HepG2 (cell line): ENCODE measurements around the gene AKAP3. TPM values are rescaled to one million over a fixed set of nuclear protein-coding genes. Genes with fewer than 3 reads are reported as not detected.

ENCODE experiments used
- ATAC-seq: fragments of 200-7000 bp; cut with Tn5 transposase; 3 replicates; pipeline ENCODE4 v1.9.1; 2020; ENCODE audit warnings: mild to moderate bottlenecking, moderate library complexity
- BruUV-seq: library from RNA; stranded (reverse); fragments of 400-500 nt; replicated peaks from 2 replicates; lab custom pipeline; 2021; lab: Mats Ljungman, UMichigan
- CTCF ChIA-PET: fragments of 300-600 bp; formaldehyde crosslinking; extraction: SDS; loops from one replicate; lab custom pipeline; 2021; ENCODE audit warnings: low total read pairs, inconsistent platforms, low intra/inter-chr PET ratio; lab: Yijun Ruan, JAX
- POLR2A ChIA-PET: fragments of 350-600 bp; sonication (Branson Sonifier 250); formaldehyde crosslinking; loops from one replicate; lab custom pipeline; 2020; ENCODE audit warnings: antibody characterized with exemption, inconsistent platforms; lab: Yijun Ruan, JAX
- DNase-seq: peaks from one replicate; pipeline ENCODE4 v3.0.0-alpha.2; 2015; ENCODE audit warnings: low spot score
- FAIRE-seq: peaks from 3 replicates; lab custom pipeline; 2011; peaks lifted over from hg19 to GRCh38; lab: Jason Lieb, UNC
- H2AFZ ChIP-seq: one replicate; pipeline ENCODE4 v1.6.1; 2011; ENCODE audit warnings: low read length, inconsistent platforms
- H3K27ac ChIP-seq: fragments of 300-600 bp; 3 replicates; pipeline ENCODE4 v1.8.0; 2011; ENCODE audit warnings: mixed run types, mild to moderate bottlenecking, mixed read lengths, low read length, inconsistent platforms; ENCODE audit not compliant: insufficient read depth; ENCODE audit errors: extremely low read length
- H3K27me3 ChIP-seq, 2 experiments: fragments of 200-600 bp in 1 of 2; 2 replicates in 1 of 2; 3 replicates in 1 of 2; pipeline versions ENCODE4 v1.6.0 to v1.8.0; 2011; ENCODE audit warnings: low read length in 2 of 2, mild to moderate bottlenecking in 2 of 2, moderate library complexity in 2 of 2, inconsistent platforms in 1 of 2; ENCODE audit not compliant: insufficient read depth in 2 of 2, control insufficient read depth in 1 of 2
- H3K36me3 ChIP-seq, 2 experiments: fragments of 200-600 bp in 1 of 2; replicated peaks in 1 of 2; 2 replicates in 1 of 2; 3 replicates in 1 of 2; pipeline versions ENCODE4 v1.5.1 to v1.8.0; 2011; ENCODE audit warnings: low read length in 2 of 2, inconsistent platforms in 1 of 2; ENCODE audit not compliant: insufficient read depth in 2 of 2, control insufficient read depth in 1 of 2
- H3K4me1 ChIP-seq: 2 replicates; pipeline ENCODE4 v1.5.1; 2012; ENCODE audit warnings: low read length, inconsistent platforms; ENCODE audit not compliant: insufficient read depth
- H3K4me2 ChIP-seq: 2 replicates; pipeline ENCODE4 v1.6.0; 2011; ENCODE audit warnings: low read depth, low read length, inconsistent platforms
- H3K4me3 ChIP-seq, 3 experiments: fragments of 200-600 bp in 1 of 3; sonication (generic), shearing (Covaris generic) in 1 of 3; replicated peaks in 1 of 3; 2 replicates each; pipeline ENCODE4 v1.5.1; 2011 to 2016; ENCODE audit warnings: low read length in 3 of 3, inconsistent platforms in 2 of 3, low read depth in 2 of 3, mild to moderate bottlenecking in 2 of 3, control low read depth in 1 of 3, mixed read lengths in 1 of 3; ENCODE audit not compliant: insufficient read depth in 1 of 3
- H3K79me2 ChIP-seq: one replicate; pipeline ENCODE4 v1.6.1; 2011; ENCODE audit warnings: low read length, inconsistent platforms; ENCODE audit not compliant: insufficient read depth
- H3K9ac ChIP-seq: 2 replicates; pipeline ENCODE4 v1.6.0; 2011; ENCODE audit warnings: mild to moderate bottlenecking, low read depth, low read length, inconsistent platforms; ENCODE audit not compliant: insufficient read depth
- H3K9me3 ChIP-seq: 2 replicates; pipeline ENCODE4 v1.5.1; 2012; ENCODE audit warnings: mild to moderate bottlenecking, low read length
- H4K20me1 ChIP-seq: 2 replicates; pipeline ENCODE4 v1.6.0; 2011; ENCODE audit warnings: inconsistent platforms, mild to moderate bottlenecking, low read length, moderate library complexity; ENCODE audit not compliant: insufficient read depth
- SIX1 ChIP-seq: sonication (generic); formaldehyde crosslinking; IDR thresholded peaks from 2 replicates; pipeline ENCODE4 v1.4.0; 2020; ENCODE audit warnings: missing genetic modification reagents, borderline replicate concordance
- SMAD3 ChIP-seq: sonication (generic); formaldehyde crosslinking; IDR thresholded peaks from 2 replicates; pipeline ENCODE4 v1.4.0; 2020; ENCODE audit warnings: missing genetic modification reagents
- TARDBP ChIP-seq: sonication (generic); formaldehyde crosslinking; IDR thresholded peaks from 2 replicates; pipeline ENCODE4 v1.8.0; 2022; ENCODE audit warnings: mild to moderate bottlenecking, missing genetic modification reagents
- ZNF558 ChIP-seq: sonication (generic); formaldehyde crosslinking; IDR thresholded peaks from 2 replicates; pipeline ENCODE4 v1.9.0; 2022; ENCODE audit warnings: mild to moderate bottlenecking, missing genetic modification reagents, borderline replicate concordance
- WGBS: methylation state at CpG from one replicate; pipeline ENCODE4 v1.1.6; 2017; ENCODE audit warnings: low lambda C conversion rate; 5-methylcytosine and 5-hydroxymethylcytosine counted together
- in situ Hi-C: cut with HindIII; loops from 2 replicates; pipeline ENCODE4 v1.10.0; 2017; ENCODE audit warnings: low pct_unique_long_range_greater_than_20kb; ENCODE audit not compliant: extremely low pct_ligation_motif_present
- intact Hi-C: fragments of 100-400 bp; cut with micrococcal nuclease; formaldehyde crosslinking; loops from one replicate; pipeline ENCODE4 v1.10.0; 2022; ENCODE audit not compliant: unreplicated experiment
- polyA plus RNA-seq, 8 experiments: library from polyadenylated mRNA; depleted of rRNA in 3 of 8; stranded (reverse) in 7 of 8; unstranded in 1 of 8; fragments of >200 nt; fragmentation: Illumina TruSeq in 4 of 8; extraction: Trizol in 4 of 8; gene quantifications; 2 replicates each; pipeline versions ENCODE4 v1.2.1 to v1.2.3, GENCODE V29; 2011 to 2016; ENCODE audit warnings: low read depth in 4 of 8, missing spikeins in 1 of 8, mixed read lengths in 1 of 8; ENCODE audit not compliant: insufficient read depth in 1 of 8
- total RNA-seq, 5 experiments: library from RNA; depleted of rRNA; stranded (reverse); fragments of >200 nt; fragmentation: Illumina TruSeq; extraction: Trizol; gene quantifications; 2 replicates each; pipeline ENCODE4 v1.2.3, GENCODE V29; 2016; ENCODE audit warnings: low read depth in 1 of 5
- TF ChIP-seq, protein P1 (sequence below): sonication (generic); formaldehyde crosslinking; IDR thresholded peaks from 2 replicates; pipeline ENCODE4 v1.5.0; 2020; ENCODE audit warnings: mild to moderate bottlenecking, missing genetic modification reagents
- TF ChIP-seq, protein P2 (sequence below): sonication (generic); formaldehyde crosslinking; IDR thresholded peaks from 2 replicates; pipeline ENCODE4 v1.5.0; 2020; ENCODE audit warnings: mild to moderate bottlenecking, missing genetic modification reagents
- TF ChIP-seq, protein P3 (sequence below), 2 experiments: fragments of 450-650 bp in 1 of 2; sonication (generic) in 1 of 2; formaldehyde crosslinking; IDR thresholded peaks; 2 replicates each; pipeline versions ENCODE4 v1.5.0 to v1.8.0; 2020 to 2022; ENCODE audit warnings: mild to moderate bottlenecking in 1 of 2, missing genetic modification reagents in 1 of 2
- TF ChIP-seq, protein P4 (sequence below): sonication (generic); formaldehyde crosslinking; IDR thresholded peaks from 2 replicates; pipeline ENCODE4 v1.5.0; 2020; ENCODE audit warnings: mild to moderate bottlenecking, missing genetic modification reagents, moderate library complexity

Gene AKAP3
- total and polyA plus RNA-seq, 2 of the 13 experiments (the other 11 are each of a cell fraction or from before 2014, with no cell fraction given): 0.22 to 0.49 TPM

DNA sequence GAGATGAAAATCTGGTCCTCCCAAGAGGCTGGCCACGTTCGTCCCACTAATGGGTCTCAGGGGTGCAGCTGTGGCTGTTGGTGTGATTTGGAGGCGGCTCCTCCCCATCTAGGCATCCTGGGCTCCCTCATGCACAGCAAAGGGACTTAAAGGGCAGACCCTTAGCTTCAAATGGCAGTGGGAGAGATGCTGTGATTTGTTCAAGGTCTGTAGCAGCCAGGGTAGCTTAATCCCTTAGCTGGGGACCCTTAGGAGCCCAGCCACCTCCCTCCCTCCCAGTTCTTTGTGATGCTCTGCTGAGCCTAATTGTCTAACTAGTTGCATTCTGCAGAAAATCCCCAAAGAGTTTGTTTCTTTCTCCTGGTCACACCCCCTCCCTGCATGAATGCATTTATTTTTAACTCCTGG lies 68.6 kb downstream of the AKAP3 start:
- no peaks in the 10 kb centered on the region for H3K9me3 ChIP-seq
- no peaks in the 10 kb centered on the region for H3K36me3 ChIP-seq
- H2AFZ ChIP-seq: no peak overlapping the region
- ChIA-PET POLR2A (no interaction called here), CTCF (interaction anchor here (1.4 kb wide), 1 partner anchor 178 kb away, joined by 14 read pairs; no protein-coding TSS in a partner anchor)
- H3K27me3 ChIP-seq: peaks cover 3 to 27% of the 10 kb centered on the region in 2 experiments; a peak in 4 of 5 replicates
- H4K20me1 ChIP-seq: no peaks in the 10 kb centered on the region
- H3K79me2 ChIP-seq: no peaks in the 10 kb centered on the region
- TF ChIP-seq, protein P1, sequence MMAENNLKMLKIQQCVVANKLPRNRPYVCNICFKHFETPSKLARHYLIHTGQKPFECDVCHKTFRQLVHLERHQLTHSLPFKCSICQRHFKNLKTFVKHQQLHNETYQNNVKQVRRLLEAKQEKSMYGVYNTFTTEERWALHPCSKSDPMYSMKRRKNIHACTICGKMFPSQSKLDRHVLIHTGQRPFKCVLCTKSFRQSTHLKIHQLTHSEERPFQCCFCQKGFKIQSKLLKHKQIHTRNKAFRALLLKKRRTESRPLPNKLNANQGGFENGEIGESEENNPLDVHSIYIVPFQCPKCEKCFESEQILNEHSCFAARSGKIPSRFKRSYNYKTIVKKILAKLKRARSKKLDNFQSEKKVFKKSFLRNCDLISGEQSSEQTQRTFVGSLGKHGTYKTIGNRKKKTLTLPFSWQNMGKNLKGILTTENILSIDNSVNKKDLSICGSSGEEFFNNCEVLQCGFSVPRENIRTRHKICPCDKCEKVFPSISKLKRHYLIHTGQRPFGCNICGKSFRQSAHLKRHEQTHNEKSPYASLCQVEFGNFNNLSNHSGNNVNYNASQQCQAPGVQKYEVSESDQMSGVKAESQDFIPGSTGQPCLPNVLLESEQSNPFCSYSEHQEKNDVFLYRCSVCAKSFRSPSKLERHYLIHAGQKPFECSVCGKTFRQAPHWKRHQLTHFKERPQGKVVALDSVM: no peak
- no peak for TF ChIP-seq ZNF558
- TF ChIP-seq SMAD3 (CRISPR knock-in tag): no peak
- TF ChIP-seq, all 625 proteins: peak for 0
- Histone ChIP-seq H3K27ac (no peak overlapping the region), H3K4me3 (no peak overlapping the region), H3K4me1 (no peaks in the 10 kb centered on the region), H3K9ac (no peak overlapping the region), H3K4me2 (no peak overlapping the region)
- in situ Hi-C loops: no loop called here
- intact Hi-C loops: no loop called here
- FAIRE-seq (no peak), DNase-seq (no peak), ATAC-seq (no peak)
- 0% methylated on average over 3 of the region's 3 CpGs for WGBS
- BruUV-seq: no TSS peak

DNA sequence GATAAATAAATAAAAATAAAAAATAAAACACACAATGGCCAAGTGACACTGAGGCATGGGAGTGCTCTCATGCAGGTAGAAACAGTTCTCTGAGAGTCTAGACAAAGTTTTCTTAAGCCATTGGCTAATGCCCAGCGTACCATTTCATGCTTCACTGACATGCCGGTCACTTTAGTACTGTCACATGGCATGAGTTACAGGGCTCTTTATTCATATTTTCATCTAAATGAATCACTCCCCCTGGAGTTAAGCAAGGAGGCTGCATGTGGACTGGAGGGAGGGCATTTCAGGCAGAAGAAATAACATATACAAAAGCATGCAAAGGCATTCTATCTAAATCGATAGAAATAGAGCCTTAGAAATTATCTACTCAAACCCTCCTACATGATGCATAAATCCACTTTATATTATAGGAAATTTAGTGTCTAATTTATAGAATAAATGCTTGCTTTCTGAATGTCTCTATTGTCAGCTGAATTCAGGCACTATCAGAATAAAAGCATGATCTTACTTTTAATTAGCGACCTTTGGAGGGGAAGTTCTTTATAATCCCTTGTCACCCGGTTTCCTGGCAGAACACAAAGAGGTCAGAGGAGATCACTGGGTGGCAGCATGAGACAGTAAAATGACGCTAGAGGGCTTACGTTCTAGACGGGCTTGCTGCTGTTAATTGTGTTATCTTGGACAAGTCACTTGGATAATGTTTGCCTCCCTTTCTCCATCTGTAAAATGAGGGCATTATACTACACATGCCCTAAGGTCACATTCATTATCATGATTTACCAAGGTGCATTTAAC lies 69.3 kb downstream of the AKAP3 start:
- POLR2A ChIA-PET: no interaction called here
- TF ChIP-seq TARDBP (no peak), SIX1 (CRISPR knock-in tag) (no peak)
- TF ChIP-seq, protein P2, sequence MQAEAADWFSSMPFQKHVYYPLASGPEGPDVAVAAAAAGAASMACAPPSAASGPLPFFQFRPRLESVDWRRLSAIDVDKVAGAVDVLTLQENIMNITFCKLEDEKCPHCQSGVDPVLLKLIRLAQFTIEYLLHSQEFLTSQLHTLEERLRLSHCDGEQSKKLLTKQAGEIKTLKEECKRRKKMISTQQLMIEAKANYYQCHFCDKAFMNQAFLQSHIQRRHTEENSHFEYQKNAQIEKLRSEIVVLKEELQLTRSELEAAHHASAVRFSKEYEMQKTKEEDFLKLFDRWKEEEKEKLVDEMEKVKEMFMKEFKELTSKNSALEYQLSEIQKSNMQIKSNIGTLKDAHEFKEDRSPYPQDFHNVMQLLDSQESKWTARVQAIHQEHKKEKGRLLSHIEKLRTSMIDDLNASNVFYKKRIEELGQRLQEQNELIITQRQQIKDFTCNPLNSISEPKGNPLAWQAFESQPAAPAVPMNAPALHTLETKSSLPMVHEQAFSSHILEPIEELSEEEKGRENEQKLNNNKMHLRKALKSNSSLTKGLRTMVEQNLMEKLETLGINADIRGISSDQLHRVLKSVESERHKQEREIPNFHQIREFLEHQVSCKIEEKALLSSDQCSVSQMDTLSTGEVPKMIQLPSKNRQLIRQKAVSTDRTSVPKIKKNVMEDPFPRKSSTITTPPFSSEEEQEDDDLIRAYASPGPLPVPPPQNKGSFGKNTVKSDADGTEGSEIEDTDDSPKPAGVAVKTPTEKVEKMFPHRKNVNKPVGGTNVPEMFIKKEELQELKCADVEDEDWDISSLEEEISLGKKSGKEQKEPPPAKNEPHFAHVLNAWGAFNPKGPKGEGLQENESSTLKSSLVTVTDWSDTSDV (CRISPR knock-in tag): no peak
- TF ChIP-seq, protein P3, sequence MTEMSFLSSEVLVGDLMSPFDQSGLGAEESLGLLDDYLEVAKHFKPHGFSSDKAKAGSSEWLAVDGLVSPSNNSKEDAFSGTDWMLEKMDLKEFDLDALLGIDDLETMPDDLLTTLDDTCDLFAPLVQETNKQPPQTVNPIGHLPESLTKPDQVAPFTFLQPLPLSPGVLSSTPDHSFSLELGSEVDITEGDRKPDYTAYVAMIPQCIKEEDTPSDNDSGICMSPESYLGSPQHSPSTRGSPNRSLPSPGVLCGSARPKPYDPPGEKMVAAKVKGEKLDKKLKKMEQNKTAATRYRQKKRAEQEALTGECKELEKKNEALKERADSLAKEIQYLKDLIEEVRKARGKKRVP (CRISPR knock-in tag; IDR thresholded peaks at IDR 0.05): no peak
- TF ChIP-seq, protein P4, sequence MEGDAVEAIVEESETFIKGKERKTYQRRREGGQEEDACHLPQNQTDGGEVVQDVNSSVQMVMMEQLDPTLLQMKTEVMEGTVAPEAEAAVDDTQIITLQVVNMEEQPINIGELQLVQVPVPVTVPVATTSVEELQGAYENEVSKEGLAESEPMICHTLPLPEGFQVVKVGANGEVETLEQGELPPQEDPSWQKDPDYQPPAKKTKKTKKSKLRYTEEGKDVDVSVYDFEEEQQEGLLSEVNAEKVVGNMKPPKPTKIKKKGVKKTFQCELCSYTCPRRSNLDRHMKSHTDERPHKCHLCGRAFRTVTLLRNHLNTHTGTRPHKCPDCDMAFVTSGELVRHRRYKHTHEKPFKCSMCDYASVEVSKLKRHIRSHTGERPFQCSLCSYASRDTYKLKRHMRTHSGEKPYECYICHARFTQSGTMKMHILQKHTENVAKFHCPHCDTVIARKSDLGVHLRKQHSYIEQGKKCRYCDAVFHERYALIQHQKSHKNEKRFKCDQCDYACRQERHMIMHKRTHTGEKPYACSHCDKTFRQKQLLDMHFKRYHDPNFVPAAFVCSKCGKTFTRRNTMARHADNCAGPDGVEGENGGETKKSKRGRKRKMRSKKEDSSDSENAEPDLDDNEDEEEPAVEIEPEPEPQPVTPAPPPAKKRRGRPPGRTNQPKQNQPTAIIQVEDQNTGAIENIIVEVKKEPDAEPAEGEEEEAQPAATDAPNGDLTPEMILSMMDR (CRISPR knock-in tag): peak; percentile 66

More for the DNA sequence above, 69.3 kb downstream of the AKAP3 start:
- intact Hi-C loops: loop anchor here (1.0 to 2.0 kb wide), 2 partner anchors 69 to 179 kb away; partner anchors contain the start of genes AKAP3 and NDUFA9
- BruUV-seq: no TSS peak
- 18% methylated on average over 8 of the region's 8 CpGs for WGBS
- H3K4me2 ChIP-seq: no peak overlapping the region
- no peaks in the 10 kb centered on the region for H3K9me3 ChIP-seq
- ATAC-seq (peak; percentile 80), FAIRE-seq (peak; percentile 61), DNase-seq (peak; percentile 17)
- peaks cover 3 to 22% of the 10 kb centered on the region in 2 experiments; a peak in 4 of 5 replicates for H3K27me3 ChIP-seq
- no peaks in the 10 kb centered on the region for H4K20me1 ChIP-seq
- no peaks in the 10 kb centered on the region for H3K36me3 ChIP-seq
- no peaks in the 10 kb centered on the region for H3K4me1 ChIP-seq
- CTCF ChIA-PET: interaction anchor here (1.4 kb wide), 1 partner anchor 178 kb away, joined by 14 read pairs; no protein-coding TSS in a partner anchor
- H3K27ac ChIP-seq: no peak overlapping the region
- no peak overlapping the region for H2AFZ ChIP-seq
- no peaks in the 10 kb centered on the region for H3K79me2 ChIP-seq
- H3K4me3 ChIP-seq: no peak overlapping the region
- H3K9ac ChIP-seq: no peak overlapping the region
- in situ Hi-C loops: loop anchor here (5.0 kb wide), 1 partner anchor 178 kb away; no protein-coding TSS in a partner anchor
